Measurements from ENCODE around the gene SIAH3.

Gene SIAH3

GRCh38 chr13:45750566-45750965 is 101.0 kb downstream of the SIAH3 start:
- Histone ChIP-seq H3K4me3 (ENCODE audit: low read depth, low read length) (no peak overlapping the region), H3K27ac (no peak overlapping the region), H3K36me3 (replicated peaks) (no peaks in the 10 kb centered on the region), H3K27me3 (replicated peaks) (no peaks in the 10 kb centered on the region)
- TF ChIP-seq, protein P1, sequence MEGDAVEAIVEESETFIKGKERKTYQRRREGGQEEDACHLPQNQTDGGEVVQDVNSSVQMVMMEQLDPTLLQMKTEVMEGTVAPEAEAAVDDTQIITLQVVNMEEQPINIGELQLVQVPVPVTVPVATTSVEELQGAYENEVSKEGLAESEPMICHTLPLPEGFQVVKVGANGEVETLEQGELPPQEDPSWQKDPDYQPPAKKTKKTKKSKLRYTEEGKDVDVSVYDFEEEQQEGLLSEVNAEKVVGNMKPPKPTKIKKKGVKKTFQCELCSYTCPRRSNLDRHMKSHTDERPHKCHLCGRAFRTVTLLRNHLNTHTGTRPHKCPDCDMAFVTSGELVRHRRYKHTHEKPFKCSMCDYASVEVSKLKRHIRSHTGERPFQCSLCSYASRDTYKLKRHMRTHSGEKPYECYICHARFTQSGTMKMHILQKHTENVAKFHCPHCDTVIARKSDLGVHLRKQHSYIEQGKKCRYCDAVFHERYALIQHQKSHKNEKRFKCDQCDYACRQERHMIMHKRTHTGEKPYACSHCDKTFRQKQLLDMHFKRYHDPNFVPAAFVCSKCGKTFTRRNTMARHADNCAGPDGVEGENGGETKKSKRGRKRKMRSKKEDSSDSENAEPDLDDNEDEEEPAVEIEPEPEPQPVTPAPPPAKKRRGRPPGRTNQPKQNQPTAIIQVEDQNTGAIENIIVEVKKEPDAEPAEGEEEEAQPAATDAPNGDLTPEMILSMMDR (IDR thresholded peaks at IDR 0.05; ENCODE audit: low read depth, low read length, missing control alignments), result no peak
- in situ Hi-C loops (cut with HindIII; ENCODE audit: low pct_ligation_motif_present, low sequenced_read_pairs), result no loop called here
- no peak for DNase-seq

- Histone ChIP-seq H3K27ac (no peak overlapping the region), H3K36me3 (replicated peaks) (no peaks in the 10 kb centered on the region), H3K27me3 (replicated peaks) (no peaks in the 10 kb centered on the region), H3K4me3 (ENCODE audit: low read depth, low read length) (no peak overlapping the region)
- in situ Hi-C loops (cut with HindIII; ENCODE audit: low pct_ligation_motif_present, low sequenced_read_pairs), result no loop called here
- TF ChIP-seq, protein P1 (IDR thresholded peaks at IDR 0.05; ENCODE audit: low read depth, low read length, missing control alignments), result no peak
- DNase-seq, result no peak
Observed at GRCh38 chr13:45748941-45749759, 102.4 kb downstream of the SIAH3 start.

DNA sequence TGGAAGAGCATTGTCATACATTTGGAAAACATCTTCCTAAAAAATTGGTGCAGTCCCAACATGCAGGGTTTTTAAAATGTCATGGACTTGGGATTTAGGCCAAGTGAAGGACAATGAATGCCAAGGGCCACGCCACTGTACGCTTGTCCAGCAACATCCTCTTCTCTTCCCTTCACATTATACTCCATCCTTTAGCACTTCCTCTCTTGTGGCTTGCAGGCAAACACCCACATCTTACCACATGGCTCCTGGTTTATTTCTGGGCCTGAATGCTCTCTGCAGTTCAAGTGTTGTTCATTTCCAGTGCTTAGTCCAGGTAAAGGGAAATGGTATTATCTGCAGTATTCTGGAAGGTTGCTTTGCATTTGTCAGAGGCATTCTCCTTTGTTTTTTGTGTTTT is 104.5 kb downstream of the SIAH3 start:
- H3K27me3 ChIP-seq (replicated peaks), result no peaks in the 10 kb centered on the region
- H3K36me3 ChIP-seq (replicated peaks), result no peaks in the 10 kb centered on the region
- DNase-seq, result no peak
- no peak overlapping the region for H3K27ac ChIP-seq
- in situ Hi-C loops (cut with HindIII; ENCODE audit: low pct_ligation_motif_present, low sequenced_read_pairs), result no loop called here
- TF ChIP-seq, protein P1 (IDR thresholded peaks at IDR 0.05; ENCODE audit: low read depth, low read length, missing control alignments), result no peak
- no peak overlapping the region for H3K4me3 ChIP-seq (ENCODE audit: low read depth, low read length)

GRCh38 chr13:45744979-45745378 is 106.6 kb downstream of the SIAH3 start:
- no peak overlapping the region for H3K27ac ChIP-seq
- in situ Hi-C loops (cut with HindIII; ENCODE audit: low pct_ligation_motif_present, low sequenced_read_pairs), result no loop called here
- no peaks in the 10 kb centered on the region for H3K36me3 ChIP-seq (replicated peaks)
- DNase-seq, result no peak
- TF ChIP-seq, protein P1 (IDR thresholded peaks at IDR 0.05; ENCODE audit: low read depth, low read length, missing control alignments), result no peak
- no peak overlapping the region for H3K4me3 ChIP-seq (ENCODE audit: low read depth, low read length)
- no peaks in the 10 kb centered on the region for H3K27me3 ChIP-seq (replicated peaks)

DNA sequence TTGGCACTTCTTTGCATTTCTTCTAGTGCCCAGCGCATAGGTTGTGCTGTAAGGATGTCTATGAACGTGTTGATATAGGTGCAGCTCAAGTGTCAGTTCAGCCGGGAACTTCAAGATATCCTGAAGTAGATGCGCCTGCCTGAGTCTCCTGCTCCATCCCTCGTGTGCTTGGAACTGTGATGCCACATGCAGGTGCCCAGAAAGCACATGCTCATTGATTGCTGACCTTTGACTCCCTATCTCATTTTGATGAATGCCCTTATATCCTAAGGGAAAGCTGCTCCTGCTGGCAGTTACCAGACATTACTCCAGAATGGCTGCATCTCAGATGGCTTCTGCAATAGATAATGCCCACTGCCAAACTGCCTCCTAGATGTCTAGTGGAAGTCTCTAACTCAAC is 108.6 kb downstream of the SIAH3 start:
- Histone ChIP-seq H3K4me3 (ENCODE audit: low read depth, low read length) (no peak overlapping the region), H3K27me3 (replicated peaks) (no peaks in the 10 kb centered on the region), H3K36me3 (replicated peaks) (no peaks in the 10 kb centered on the region), H3K27ac (no peak overlapping the region)
- no peak for DNase-seq
- TF ChIP-seq, protein P1 (IDR thresholded peaks at IDR 0.05; ENCODE audit: low read depth, low read length, missing control alignments), result no peak
- in situ Hi-C loops (cut with HindIII; ENCODE audit: low pct_ligation_motif_present, low sequenced_read_pairs), result no loop called here

DNA sequence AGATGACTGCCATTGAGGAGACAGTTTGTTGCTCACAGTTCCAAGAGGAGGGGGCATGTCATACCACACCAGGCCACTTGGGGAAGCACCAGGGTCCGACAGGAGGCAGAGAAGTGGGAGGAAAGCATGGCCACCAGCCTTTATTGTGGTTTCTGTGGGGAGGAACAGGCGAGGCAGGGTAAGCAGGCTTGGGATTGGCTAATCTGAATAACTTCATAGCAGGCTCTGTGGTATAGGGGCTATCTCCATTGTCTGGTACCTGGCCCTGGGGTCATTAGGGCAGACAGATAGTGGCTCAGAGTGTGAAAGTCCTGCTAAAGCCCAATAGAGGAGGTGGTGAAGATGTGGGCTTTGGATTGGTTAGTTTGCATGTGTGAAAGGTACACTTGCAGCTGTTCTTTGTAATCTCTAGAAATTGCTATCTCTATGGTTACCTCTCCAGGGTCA is 114.0 kb downstream of the SIAH3 start:
- no peak for DNase-seq
- Histone ChIP-seq H3K27me3 (replicated peaks) (no peaks in the 10 kb centered on the region), H3K36me3 (replicated peaks) (no peaks in the 10 kb centered on the region), H3K27ac (no peak overlapping the region), H3K4me3 (ENCODE audit: low read depth, low read length) (no peak overlapping the region)
- in situ Hi-C loops (cut with HindIII; ENCODE audit: low pct_ligation_motif_present, low sequenced_read_pairs), result no loop called here
- TF ChIP-seq, protein P1 (IDR thresholded peaks at IDR 0.05; ENCODE audit: low read depth, low read length, missing control alignments), result peak; percentile 47
